OCI-LY1 (cell line): ENCODE data around the gene BLCAP.

Experiments used
- H2AFZ ChIP-seq: fragments of 200-600 bp; sonication (generic), shearing (Covaris generic); 2 replicates; pipeline ENCODE4 v1.6.0; 2014; ENCODE audit warnings: antibody characterized with exemption, mild to moderate bottlenecking, low read length
- H3F3A ChIP-seq: fragments of 200-600 bp; sonication (generic), shearing (Covaris generic); 2 replicates; pipeline ENCODE4 v1.6.0; 2014; ENCODE audit warnings: mild to moderate bottlenecking, antibody characterized with exemption, low read length, moderate library complexity; ENCODE audit not compliant: insufficient read depth
- H3K27ac ChIP-seq: fragments of 200-600 bp; sonication (generic); 2 replicates; pipeline ENCODE4 v1.5.1; 2014; ENCODE audit warnings: low read length, mixed run types, mild to moderate bottlenecking, low read depth; ENCODE audit not compliant: poor library complexity, severe bottlenecking
- H3K27me3 ChIP-seq: fragments of 200-600 bp; sonication (generic); 2 replicates; pipeline ENCODE4 v1.6.0; 2014; ENCODE audit warnings: antibody characterized with exemption, mild to moderate bottlenecking, low read length, moderate library complexity; ENCODE audit not compliant: insufficient read depth
- H3K36me3 ChIP-seq: fragments of 200-600 bp; sonication (generic); 2 replicates; pipeline ENCODE4 v1.6.1; 2014; ENCODE audit warnings: mild to moderate bottlenecking, antibody characterized with exemption, low read length, moderate library complexity, mixed read lengths; ENCODE audit not compliant: insufficient read depth
- H3K4me1 ChIP-seq: fragments of 200-600 bp; sonication (generic); 2 replicates; pipeline ENCODE4 v1.5.1; 2014; ENCODE audit warnings: mild to moderate bottlenecking, low read length, moderate library complexity; ENCODE audit not compliant: insufficient read depth, severe bottlenecking
- H3K4me2 ChIP-seq: fragments of 200-600 bp; sonication (generic), shearing (Covaris generic); 2 replicates; pipeline ENCODE4 v1.6.1; 2014; ENCODE audit warnings: low read length
- H3K4me3 ChIP-seq: fragments of 200-600 bp; sonication (generic); 2 replicates; pipeline ENCODE4 v1.5.1; 2014; ENCODE audit warnings: low read length, low read depth, mild to moderate bottlenecking, mixed read lengths; ENCODE audit not compliant: poor library complexity, severe bottlenecking
- H3K79me2 ChIP-seq: fragments of 200-600 bp; shearing (Covaris generic); 2 replicates; pipeline ENCODE4 v1.6.1; 2016; ENCODE audit warnings: mixed run types, low read length, mixed read lengths; ENCODE audit not compliant: insufficient read depth
- H3K9ac ChIP-seq: fragments of 200-600 bp; sonication (generic), shearing (Covaris generic); 2 replicates; pipeline ENCODE4 v1.6.1; 2014; ENCODE audit warnings: mild to moderate bottlenecking, low read length, mixed read lengths
- H3K9me2 ChIP-seq: fragments of 200-600 bp; sonication (generic), shearing (Covaris generic); 2 replicates; pipeline ENCODE4 v1.6.1; 2014; ENCODE audit warnings: low read depth, mild to moderate bottlenecking, low read length, mixed read lengths
- H3K9me3 ChIP-seq: fragments of 200-600 bp; shearing (Covaris generic); 2 replicates; pipeline ENCODE4 v1.6.1; 2014; ENCODE audit warnings: low read length, mixed read lengths
- H4K20me1 ChIP-seq: fragments of 200-600 bp; sonication (generic), shearing (Covaris generic); 2 replicates; pipeline ENCODE4 v1.6.0; 2016; ENCODE audit warnings: mild to moderate bottlenecking, low read length; ENCODE audit not compliant: insufficient read depth
- CTCF ChIP-seq: fragments of 200-600 bp; sonication (generic), shearing (Covaris generic); IDR thresholded peaks from 2 replicates; pipeline ENCODE4 v1.5.1; 2017; ENCODE audit warnings: mild to moderate bottlenecking, antibody characterized with exemption, low read length, moderate library complexity, mixed read lengths
- EZH2 ChIP-seq: fragments of 200-600 bp; sonication (generic), shearing (Covaris generic); IDR thresholded peaks from 2 replicates; pipeline ENCODE4 v1.8.0; 2017; ENCODE audit warnings: borderline replicate concordance, mixed run types, mild to moderate bottlenecking, antibody characterized with exemption, low read length, moderate library complexity, mixed read lengths

The BLCAP gene

DNA sequence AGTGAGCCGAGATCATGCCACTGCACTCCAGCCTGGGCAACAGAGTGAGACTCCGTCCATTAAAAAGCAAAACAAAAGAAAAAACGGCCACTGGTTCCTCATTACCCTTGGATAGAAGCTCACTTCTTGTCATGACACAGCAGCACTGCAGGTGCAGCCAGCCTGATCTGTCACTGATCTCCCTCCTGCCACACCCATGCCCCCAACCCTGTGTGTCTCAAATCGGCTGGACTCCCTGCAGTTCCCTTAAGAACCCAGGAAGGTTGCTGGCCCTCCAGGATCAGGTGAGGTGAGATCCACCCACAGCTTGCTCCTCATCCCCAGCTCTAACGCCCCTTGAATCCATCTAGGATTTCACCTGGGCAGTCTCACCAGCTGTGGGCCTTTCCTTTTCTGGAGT is 32.9 kb downstream of the BLCAP start:
- H3K9ac ChIP-seq: no peak overlapping the region
- no peaks in the 10 kb centered on the region for H4K20me1 ChIP-seq
- H3K4me1 ChIP-seq: no peaks in the 10 kb centered on the region
- H3K27ac ChIP-seq: no peak overlapping the region
- no peaks in the 10 kb centered on the region for H3F3A ChIP-seq
- H3K79me2 ChIP-seq: no peaks in the 10 kb centered on the region
- H3K36me3 ChIP-seq: no peaks in the 10 kb centered on the region
- H2AFZ ChIP-seq: no peak overlapping the region
- TF ChIP-seq EZH2: no peak
- no peak for TF ChIP-seq CTCF
- no peak overlapping the region for H3K4me2 ChIP-seq
- no peaks in the 10 kb centered on the region for H3K9me3 ChIP-seq
- H3K4me3 ChIP-seq: no peak overlapping the region
- H3K9me2 ChIP-seq: no peaks in the 10 kb centered on the region
- H3K27me3 ChIP-seq: no peaks in the 10 kb centered on the region

GRCh38 chr20:37494301-37494700 is 33.4 kb downstream of the BLCAP start:
- H3K79me2 ChIP-seq: no peaks in the 10 kb centered on the region
- H3K9me2 ChIP-seq: no peaks in the 10 kb centered on the region
- no peak overlapping the region for H2AFZ ChIP-seq
- H3K4me1 ChIP-seq: no peaks in the 10 kb centered on the region
- TF ChIP-seq CTCF: no peak
- TF ChIP-seq EZH2: no peak
- no peak overlapping the region for H3K27ac ChIP-seq
- H3K27me3 ChIP-seq: no peaks in the 10 kb centered on the region
- H3F3A ChIP-seq: no peaks in the 10 kb centered on the region
- H3K9me3 ChIP-seq: no peaks in the 10 kb centered on the region
- no peak overlapping the region for H3K4me3 ChIP-seq
- no peaks in the 10 kb centered on the region for H4K20me1 ChIP-seq
- no peaks in the 10 kb centered on the region for H3K36me3 ChIP-seq
- H3K4me2 ChIP-seq: no peak overlapping the region
- no peak overlapping the region for H3K9ac ChIP-seq

GRCh38 chr20:37492945-37493344 is 34.7 kb downstream of the BLCAP start:
- Histone ChIP-seq H4K20me1 (no peaks in the 10 kb centered on the region), H3F3A (no peaks in the 10 kb centered on the region), H3K4me1 (no peaks in the 10 kb centered on the region), H3K4me2 (no peak overlapping the region), H3K27me3 (no peaks in the 10 kb centered on the region), H3K9me2 (no peaks in the 10 kb centered on the region), H3K4me3 (no peak overlapping the region), H3K9me3 (no peaks in the 10 kb centered on the region), H3K27ac (no peak overlapping the region), H3K36me3 (no peaks in the 10 kb centered on the region), H2AFZ (no peak overlapping the region), H3K79me2 (no peaks in the 10 kb centered on the region), H3K9ac (no peak overlapping the region)
- no peak for TF ChIP-seq EZH2
- no peak for TF ChIP-seq CTCF
